H1 (cell line): ENCODE results near the gene RIPOR2. TPM values are rescaled to one million over a fixed set of nuclear protein-coding genes. Genes with fewer than 3 reads are reported as not detected.

Experiments used
- CTCF ChIA-PET: fragments of 300-600 bp; sonication (Branson Sonifier 250); formaldehyde crosslinking; loops from one replicate; lab custom pipeline; 2021; ENCODE audit not compliant: partially characterized antibody; lab: Charles Lee
- POLR2A ChIA-PET: fragments of 300-600 bp; sonication (Branson Sonifier 250); formaldehyde crosslinking; loops from one replicate; lab custom pipeline; 2021; ENCODE audit warnings: inconsistent platforms; ENCODE audit not compliant: partially characterized antibody; lab: Charles Lee
- DNase-seq, 2 experiments: peaks; one replicate each; pipeline versions ENCODE4 v3.0.0 to v3.0.0-alpha.2; 2010 to 2022; ENCODE audit warnings: low spot score in 2 of 2, low read depth in 1 of 2, mixed read lengths in 1 of 2
- FAIRE-seq: peaks from 2 replicates; lab custom pipeline; 2011; peaks lifted over from hg19 to GRCh38; lab: Jason Lieb, UNC
- H2AFZ ChIP-seq: 2 replicates; pipeline ENCODE4 v1.8.1; 2012; ENCODE audit warnings: low read length, inconsistent platforms
- H2AK5ac ChIP-seq: 2 replicates; pipeline ENCODE4 v1.6.1; 2013; ENCODE audit warnings: low read depth, low read length
- H2BK120ac ChIP-seq: replicated peaks from 2 replicates; pipeline ENCODE3; 2013; ENCODE audit warnings: low read depth, low read length, inconsistent platforms
- H2BK12ac ChIP-seq: 2 replicates; pipeline ENCODE4 v1.6.1; 2013; ENCODE audit warnings: low read depth, low read length
- H2BK15ac ChIP-seq: 2 replicates; pipeline ENCODE4 v1.6.1; 2013; ENCODE audit warnings: low read length
- H2BK20ac ChIP-seq: 2 replicates; pipeline ENCODE4 v1.6.1; 2013; ENCODE audit warnings: low read length
- H2BK5ac ChIP-seq: 2 replicates; pipeline ENCODE4 v1.6.1; 2013; ENCODE audit warnings: low read depth, low read length
- H3K14ac ChIP-seq: 2 replicates; pipeline ENCODE4 v1.6.1; 2013; ENCODE audit warnings: inconsistent platforms; ENCODE audit not compliant: insufficient read length
- H3K18ac ChIP-seq: 2 replicates; pipeline ENCODE4 v1.6.1; 2013; ENCODE audit warnings: low read length; ENCODE audit errors: extremely low read depth
- H3K23ac ChIP-seq: 2 replicates; pipeline ENCODE4 v1.6.1; 2013; ENCODE audit warnings: inconsistent platforms; ENCODE audit not compliant: insufficient read length
- H3K23me2 ChIP-seq: 2 replicates; pipeline ENCODE4 v1.6.1; 2013; ENCODE audit warnings: low read depth, low read length
- H3K27ac ChIP-seq: 2 replicates; pipeline ENCODE4 v1.6.1; 2011; ENCODE audit warnings: low read depth, low read length, inconsistent platforms
- H3K27me3 ChIP-seq, 4 experiments: replicated peaks in 1 of 4; 1 replicate in 1 of 4; 2 replicates in 3 of 4; pipeline versions ENCODE4 v1.6.1 to v1.8.1; 2011 to 2013; ENCODE audit warnings: low read length in 3 of 4, mild to moderate bottlenecking in 3 of 4, inconsistent platforms in 2 of 4, mixed read lengths in 2 of 4, moderate library complexity in 1 of 4; ENCODE audit not compliant: control insufficient read depth in 3 of 4, insufficient read depth in 3 of 4; ENCODE audit errors: extremely low read depth in 1 of 4
- H3K36me3 ChIP-seq, 4 experiments: 2 replicates each; pipeline versions ENCODE4 v1.6.1 to v1.8.1; 2011 to 2013; ENCODE audit warnings: mild to moderate bottlenecking in 4 of 4, low read length in 3 of 4, moderate library complexity in 2 of 4, control low read depth in 1 of 4, inconsistent platforms in 1 of 4; ENCODE audit not compliant: insufficient read depth in 4 of 4, control insufficient read depth in 2 of 4
- H3K4ac ChIP-seq: replicated peaks from 2 replicates; pipeline ENCODE3; 2013; ENCODE audit warnings: low read length, low read depth, mixed read lengths, inconsistent platforms; ENCODE audit not compliant: insufficient read length
- H3K4me1 ChIP-seq, 4 experiments: replicated peaks in 1 of 4; 1 replicate in 1 of 4; 2 replicates in 3 of 4; pipeline versions ENCODE4 v1.6.1 to v1.8.1; 2011 to 2013; ENCODE audit warnings: low read length in 3 of 4, inconsistent platforms in 2 of 4, mixed read lengths in 1 of 4; ENCODE audit not compliant: insufficient read depth in 4 of 4, control insufficient read depth in 3 of 4
- H3K4me2 ChIP-seq, 2 experiments: 2 replicates each; pipeline versions ENCODE4 v1.6.1 to v1.8.1; 2011 to 2013; ENCODE audit warnings: low read depth in 2 of 2, low read length in 2 of 2, control low read depth in 1 of 2, inconsistent platforms in 1 of 2, mild to moderate bottlenecking in 1 of 2; ENCODE audit not compliant: insufficient read depth in 1 of 2
- H3K4me3 ChIP-seq, 4 experiments: fragments of 200-600, 300-600 bp in 1 of 4; sonication (generic), shearing (Covaris generic), sonication (Bioruptor Twin) in 1 of 4; 2 replicates each; pipeline versions ENCODE4 v1.5.1 to v1.8.1; 2011 to 2016; ENCODE audit warnings: low read length in 4 of 4, low read depth in 3 of 4, control low read depth in 2 of 4, inconsistent platforms in 2 of 4, mild to moderate bottlenecking in 2 of 4, mixed read lengths in 1 of 4, moderate library complexity in 1 of 4; ENCODE audit not compliant: insufficient read depth in 2 of 4; ENCODE audit errors: extremely low read depth in 1 of 4
- H3K56ac ChIP-seq: replicated peaks from 2 replicates; pipeline ENCODE3; 2013; ENCODE audit warnings: low read depth, mild to moderate bottlenecking, mixed read lengths, low read length, inconsistent platforms; ENCODE audit not compliant: insufficient read length
- H3K79me1 ChIP-seq: 2 replicates; pipeline ENCODE4 v1.6.1; 2013; ENCODE audit warnings: low read depth, low read length, control low read depth
- H3K79me2 ChIP-seq, 2 experiments: 2 replicates each; pipeline versions ENCODE4 v1.6.1 to v1.8.1; 2012 to 2013; ENCODE audit warnings: low read length in 2 of 2, mild to moderate bottlenecking in 2 of 2, inconsistent platforms in 1 of 2; ENCODE audit not compliant: insufficient read depth in 2 of 2, control insufficient read depth in 1 of 2
- H3K9ac ChIP-seq, 4 experiments: replicated peaks in 1 of 4; 1 replicate in 1 of 4; 2 replicates in 3 of 4; pipeline versions ENCODE4 v1.6.1 to v1.8.1; 2011 to 2013; ENCODE audit warnings: low read depth in 3 of 4, low read length in 3 of 4, control low read depth in 2 of 4, mild to moderate bottlenecking in 2 of 4, moderate library complexity in 2 of 4, inconsistent platforms in 1 of 4; ENCODE audit errors: extremely low read depth in 1 of 4
- H3K9me3 ChIP-seq, 2 experiments: 2 replicates each; pipeline versions ENCODE4 v1.6.1 to v1.8.1; 2012 to 2013; ENCODE audit warnings: mild to moderate bottlenecking in 2 of 2, moderate library complexity in 2 of 2, control low read depth in 1 of 2, inconsistent platforms in 1 of 2, low read depth in 1 of 2, low read length in 1 of 2, mixed read lengths in 1 of 2; ENCODE audit not compliant: insufficient read depth in 2 of 2
- H4K20me1 ChIP-seq, 2 experiments: replicated peaks in 1 of 2; 2 replicates each; pipeline versions ENCODE3 to v1.8.1; 2011 to 2013; ENCODE audit warnings: inconsistent platforms in 2 of 2, low read length in 2 of 2, mild to moderate bottlenecking in 1 of 2; ENCODE audit not compliant: insufficient read depth in 2 of 2, control insufficient read depth in 1 of 2
- H4K5ac ChIP-seq: 2 replicates; pipeline ENCODE4 v1.6.1; 2013; ENCODE audit warnings: low read length, low read depth, mixed read lengths, inconsistent platforms; ENCODE audit not compliant: insufficient read length
- H4K8ac ChIP-seq: 2 replicates; pipeline ENCODE4 v1.8.0; 2013; ENCODE audit warnings: mild to moderate bottlenecking, moderate library complexity, low read length, inconsistent platforms; ENCODE audit not compliant: insufficient read depth; ENCODE audit errors: extremely low read depth
- H4K91ac ChIP-seq: replicated peaks from 2 replicates; pipeline ENCODE3; 2013; ENCODE audit warnings: low read length, mixed read lengths, inconsistent platforms; ENCODE audit not compliant: insufficient read length
- GTF2F1 ChIP-seq: IDR thresholded peaks from 2 replicates; pipeline ENCODE4 v1.6.1; 2012; ENCODE audit warnings: low read depth, low read length, improper control_type of control experiment, borderline replicate concordance
- JUND ChIP-seq: IDR thresholded peaks from 2 replicates; pipeline ENCODE4 v1.6.1; 2011; ENCODE audit warnings: mild to moderate bottlenecking, improper control_type of control experiment, low read length
- POLR2A ChIP-seq, 2 experiments: IDR thresholded peaks; 1 replicate in 1 of 2; 2 replicates in 1 of 2; pipeline ENCODE4 v1.6.1; 2011; ENCODE audit warnings: low read depth in 2 of 2, low read length in 2 of 2, mild to moderate bottlenecking in 2 of 2; ENCODE audit errors: control extremely low read depth in 1 of 2
- RFX5 ChIP-seq: IDR thresholded peaks from 2 replicates; pipeline ENCODE4 v1.6.1; 2011; ENCODE audit warnings: low read depth, low read length, improper control_type of control experiment, borderline replicate concordance
- SIRT6 ChIP-seq: IDR thresholded peaks from one replicate; pipeline ENCODE4 v1.7.1; 2012; ENCODE audit warnings: low read length, inconsistent platforms
- SIX5 ChIP-seq: IDR thresholded peaks from 2 replicates; pipeline ENCODE4 v1.6.1; 2011; ENCODE audit warnings: mild to moderate bottlenecking, low read depth, low read length
- SP1 ChIP-seq: IDR thresholded peaks from 2 replicates; pipeline ENCODE4 v1.6.1; 2011; ENCODE audit warnings: low read depth, low read length
- TEAD4 ChIP-seq: IDR thresholded peaks from 2 replicates; pipeline ENCODE4 v1.6.1; 2012; ENCODE audit warnings: low read depth, low read length, inconsistent platforms, mixed read lengths
- WGBS, 2 experiments: shearing (Covaris generic) in 1 of 2; methylation state at CpG; one replicate each; pipeline versions ENCODE4 v1.1.6 to v1.1.7; 2013 to 2015; ENCODE audit warnings: low lambda C conversion rate in 2 of 2, mixed read lengths in 2 of 2, inconsistent platforms in 1 of 2, low coverage in 1 of 2, missing lambda C conversion rate in 1 of 2; ENCODE audit not compliant: insufficient replicate concordance in 2 of 2, insufficient coverage in 1 of 2, insufficient read length in 1 of 2; ENCODE audit errors: extremely low coverage in 1 of 2, missing lambda C conversion rate in 1 of 2; 5-methylcytosine and 5-hydroxymethylcytosine counted together
- polyA plus RNA-seq, 7 experiments: library from polyadenylated mRNA; depleted of rRNA in 3 of 7; stranded (reverse) in 5 of 7; unstranded in 2 of 7; fragments of >200 nt in 5 of 7; fragments of 200-250 nt in 2 of 7; gene quantifications; 1 replicate in 5 of 7; 2 replicates in 1 of 7; 4 replicates in 1 of 7; pipeline versions ENCODE4 v1.2.1 to v1.2.3, GENCODE V29; 2011 to 2013; ENCODE audit warnings: missing spikeins in 2 of 7, mixed read lengths in 2 of 7
- total RNA-seq: library from RNA; stranded (reverse); fragmentation: NEBNext Ultra II Directional; extraction: Animal tissue kit (Norgen Biotek cat#: 25700); gene quantifications from 2 replicates; pipeline ENCODE4 v1.2.1, GENCODE V29; 2021

RIPOR2 gene
- total and polyA plus RNA-seq, 2 of the 8 experiments (the other 6 are each of a cell fraction or from before 2014, with no cell fraction given) = 16.7 to 45.6 TPM

DNA sequence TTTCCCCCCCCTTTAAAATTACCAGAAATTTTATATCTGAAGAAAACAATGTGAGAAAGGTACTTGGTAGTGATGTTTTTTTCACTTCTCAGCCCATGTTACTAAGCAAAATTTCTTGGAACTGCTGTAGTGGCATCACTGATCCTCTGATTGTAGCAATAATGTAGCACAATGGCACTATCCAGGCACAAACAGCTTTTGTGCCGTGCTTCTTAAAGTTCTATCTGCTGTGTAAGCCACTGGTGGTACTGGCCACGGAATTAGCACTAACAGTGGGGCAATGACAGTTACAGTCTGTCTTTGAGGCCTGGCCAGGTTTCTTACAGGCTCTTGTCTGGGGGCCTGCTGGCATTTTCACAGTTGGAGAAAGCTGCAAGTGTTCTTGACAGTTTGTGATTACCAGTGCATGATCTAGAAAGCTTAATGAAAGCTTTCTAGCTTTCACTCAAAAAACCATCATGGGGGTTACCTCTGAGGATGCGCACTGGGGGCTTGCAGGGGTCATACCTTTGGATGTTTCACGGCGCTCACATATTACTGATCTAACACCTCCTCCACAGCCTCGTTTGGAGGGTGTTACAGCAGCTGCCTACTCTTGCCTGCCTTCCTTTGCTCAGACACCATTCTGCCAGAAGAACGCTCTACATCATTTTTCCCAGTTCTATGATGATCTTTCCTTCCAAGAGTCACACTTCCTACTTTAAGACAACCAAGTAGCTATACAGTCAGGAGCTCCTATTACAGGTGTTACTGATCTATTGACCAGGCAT lies 78.7 kb downstream of the RIPOR2 start:
- H3K23me2 ChIP-seq = no peaks in the 10 kb centered on the region
- POLR2A ChIA-PET = interaction anchor here (1.2 to 1.5 kb wide), 3 partner anchors 11 to 161 kb away, joined by 3 to 6 read pairs (median 4); no protein-coding TSS in a partner anchor
- no peak overlapping the region for H3K23ac ChIP-seq
- H2BK12ac ChIP-seq = no peak overlapping the region
- no peaks in the 10 kb centered on the region for H3K9me3 ChIP-seq
- H3K79me2 ChIP-seq = no peaks in the 10 kb centered on the region
- H3K79me1 ChIP-seq = no peaks in the 10 kb centered on the region
- peaks cover 2 to 31% (median 10%) of the 10 kb centered on the region in 4 experiments; a peak in 5 of 8 replicates for H3K36me3 ChIP-seq
- no peak overlapping the region for H2BK15ac ChIP-seq
- H2BK120ac ChIP-seq = no peak overlapping the region
- H3K4me2 ChIP-seq = no peak overlapping the region
- DNase-seq (no peak), FAIRE-seq (no peak)
- H4K91ac ChIP-seq = no peak overlapping the region
- 91% methylated on average over 7 of the region's 7 CpGs; no CpG with 5 or more reads in 1 of the 2 experiments for WGBS, 2 experiments
- H3K4me1 ChIP-seq = no peaks in the 10 kb centered on the region
- no peak overlapping the region for H2AK5ac ChIP-seq
- CTCF ChIA-PET = interaction anchor here (0.7 to 4.3 kb wide), 35 partner anchors 9 to 318 kb away, joined by 3 to 61 read pairs (median 5); partner anchors contain the start of gene RIPOR2
- no peak overlapping the region for H3K27ac ChIP-seq
- no peak overlapping the region for H3K4me3 ChIP-seq
- H3K18ac ChIP-seq = no peak overlapping the region
- H3K27me3 ChIP-seq = no peaks in the 10 kb centered on the region
- TF ChIP-seq SIRT6 (no peak), GTF2F1 (no peak), TEAD4 (no peak), RFX5 (no peak), SIX5 (no peak), JUND (no peak), SP1 (no peak), POLR2A (IDR thresholded peaks at IDR 0.05; ENCODE audit: control extremely low read depth in 1 of 2, low read depth in 2 of 2, low read length in 2 of 2) (no peak)
- H3K14ac ChIP-seq = no peak overlapping the region
- no peak overlapping the region for H3K56ac ChIP-seq
- no peak overlapping the region for H3K4ac ChIP-seq
- H2AFZ ChIP-seq = no peak overlapping the region
- H4K8ac ChIP-seq = no peak overlapping the region
- H4K5ac ChIP-seq = no peak overlapping the region
- H3K9ac ChIP-seq = no peak overlapping the region
- no peak overlapping the region for H2BK5ac ChIP-seq
- H2BK20ac ChIP-seq = no peak overlapping the region
- no peaks in the 10 kb centered on the region for H4K20me1 ChIP-seq
